Activated CD4-positive, CD25-positive, alpha-beta regulatory T cell (primary cell): Measurements from ENCODE around the gene METRNL.

Experiments
- DNase-seq, 4 experiments: peaks; one replicate each; lab custom pipeline; 2025; lab: John Stamatoyannopoulos, UW

Gene METRNL

GRCh38 chr17:83092931-83093330, 13.5 kb downstream of the METRNL start:
- no peak for DNase-seq

DNA sequence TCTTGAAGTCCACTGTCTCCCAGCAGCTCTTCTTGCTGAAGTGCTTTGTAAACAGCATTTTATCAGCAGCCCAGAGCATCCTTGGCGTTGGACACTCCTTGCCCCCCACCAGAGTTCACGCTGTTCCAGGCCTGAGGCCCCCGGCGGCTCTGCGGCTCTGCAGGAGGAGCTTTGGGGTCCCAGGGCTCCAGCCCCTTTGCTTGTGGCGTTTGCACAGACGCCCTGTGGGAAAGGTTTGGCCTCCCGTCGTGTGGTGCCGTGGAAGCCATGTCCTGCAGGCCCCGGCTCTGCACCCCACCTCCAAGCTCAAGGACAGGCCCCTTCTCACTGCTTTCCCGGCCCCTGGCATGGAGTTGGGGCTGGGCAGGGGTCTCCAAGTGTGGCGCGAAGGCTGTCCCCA, 14.1 kb downstream of the METRNL start:
- no peak for DNase-seq

- DNase-seq = no peak
Observed at GRCh38 chr17:83094291-83094690, 14.9 kb downstream of the METRNL start.

DNA sequence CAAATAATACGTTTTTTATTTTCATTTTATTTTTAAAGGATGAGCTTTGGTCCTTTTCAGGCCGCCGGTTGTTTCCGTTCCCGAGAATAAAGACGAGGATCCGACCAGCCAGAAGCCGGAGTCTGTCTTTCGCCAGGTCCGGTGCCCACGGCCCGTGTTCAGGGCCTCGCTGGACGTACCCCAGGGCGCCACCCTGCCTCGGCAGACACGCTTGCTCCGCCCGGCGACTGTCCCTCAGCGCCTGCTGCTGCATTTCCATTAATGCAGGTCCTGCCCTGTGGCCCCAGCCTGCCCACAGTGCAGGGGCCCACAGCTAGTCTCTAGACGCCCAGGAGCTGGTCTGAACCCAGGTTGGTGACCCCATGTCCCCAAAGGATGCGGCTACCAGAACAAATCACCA, 15.6 kb downstream of the METRNL start:
- no peak for DNase-seq

DNA sequence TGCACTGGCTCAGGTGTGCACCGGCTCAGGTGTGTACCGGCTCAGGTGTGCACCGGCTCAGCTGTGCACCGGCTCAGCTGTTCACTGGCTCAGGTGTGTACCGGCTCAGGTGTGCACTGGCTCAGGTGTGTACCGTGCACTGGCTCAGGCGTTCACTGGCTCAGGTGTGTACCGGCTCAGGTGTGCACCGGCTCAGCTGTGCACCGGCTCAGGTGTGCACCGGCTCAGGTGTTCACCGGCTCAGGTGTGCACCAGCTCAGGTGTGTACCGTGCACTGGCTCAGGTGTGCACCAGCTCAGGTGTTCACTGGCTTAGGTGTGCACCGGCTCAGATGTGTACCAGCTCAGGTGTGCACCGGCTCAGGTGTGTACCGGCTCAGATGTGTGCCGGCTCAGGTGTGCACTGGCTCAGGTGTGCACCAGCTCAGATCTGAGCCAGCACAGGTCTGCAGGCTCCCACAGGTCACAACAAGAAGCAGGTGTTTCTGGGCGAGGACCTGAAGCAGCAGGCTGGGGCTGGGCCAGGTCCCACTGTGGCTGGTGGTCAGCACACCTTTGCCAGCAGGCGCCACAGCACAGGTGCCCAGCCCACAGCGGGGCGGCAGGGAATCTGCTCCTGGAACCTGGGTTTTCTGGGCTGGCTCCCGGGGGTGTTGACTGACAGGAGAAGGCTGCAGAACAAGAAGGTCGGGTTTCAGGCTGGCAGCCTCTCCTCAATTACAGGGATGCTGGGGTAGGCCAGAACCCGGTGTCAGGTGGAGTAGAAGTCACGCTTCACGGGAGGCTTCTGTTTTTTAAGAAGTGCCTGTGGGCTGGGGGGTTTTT, 17.2 kb downstream of the METRNL start:
- no peak for DNase-seq

GRCh38 chr17:83097831-83098230, 18.4 kb downstream of the METRNL start:
- DNase-seq = no peak

DNA sequence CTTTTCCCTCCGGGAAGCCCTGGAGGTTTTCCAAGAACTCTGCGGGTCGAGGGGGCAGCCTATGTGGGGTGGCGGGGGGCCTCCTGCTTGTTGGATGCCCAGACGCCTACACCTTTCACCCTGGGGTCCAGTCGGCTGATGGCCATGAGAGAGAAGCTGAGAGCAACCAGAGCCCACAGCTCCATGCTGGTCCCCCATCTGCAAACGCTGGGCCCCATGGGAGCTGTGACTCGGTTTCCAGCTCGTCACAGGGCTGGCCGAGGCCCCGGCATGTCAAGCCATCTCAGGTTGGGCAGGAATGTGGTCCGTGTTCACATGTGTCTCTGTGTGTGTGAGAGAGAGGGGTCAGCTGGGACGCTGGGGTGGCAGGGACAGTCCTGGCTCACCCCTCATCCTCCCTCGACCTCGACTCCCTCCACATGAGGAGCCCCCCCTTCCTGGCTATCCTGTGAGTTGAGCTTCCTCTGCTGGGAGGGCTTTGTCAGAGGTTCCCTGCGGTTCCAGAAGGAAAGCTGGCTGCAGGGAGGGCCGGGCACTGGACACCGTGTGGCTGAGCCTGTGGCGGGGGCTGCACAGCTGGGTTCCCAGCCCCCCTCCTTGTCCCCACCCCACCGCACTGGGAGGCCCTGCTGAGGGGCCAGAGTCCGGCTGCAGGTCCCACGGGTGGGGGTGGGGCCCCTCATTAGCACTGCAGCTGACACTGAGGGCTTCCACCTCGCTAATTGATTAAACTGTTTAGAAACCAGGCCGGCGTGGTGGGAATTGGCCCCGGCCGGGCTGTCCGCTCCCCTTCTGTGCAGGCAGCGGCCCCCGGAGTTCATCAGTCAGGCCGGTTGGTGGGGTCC, 19.1 kb downstream of the METRNL start:
- no peak for DNase-seq

- DNase-seq = no peak
Observed at GRCh38 chr17:83099086-83099555, 19.7 kb downstream of the METRNL start.

- no peak for DNase-seq
Observed at GRCh38 chr17:83099570-83100181, 20.3 kb downstream of the METRNL start.

DNA sequence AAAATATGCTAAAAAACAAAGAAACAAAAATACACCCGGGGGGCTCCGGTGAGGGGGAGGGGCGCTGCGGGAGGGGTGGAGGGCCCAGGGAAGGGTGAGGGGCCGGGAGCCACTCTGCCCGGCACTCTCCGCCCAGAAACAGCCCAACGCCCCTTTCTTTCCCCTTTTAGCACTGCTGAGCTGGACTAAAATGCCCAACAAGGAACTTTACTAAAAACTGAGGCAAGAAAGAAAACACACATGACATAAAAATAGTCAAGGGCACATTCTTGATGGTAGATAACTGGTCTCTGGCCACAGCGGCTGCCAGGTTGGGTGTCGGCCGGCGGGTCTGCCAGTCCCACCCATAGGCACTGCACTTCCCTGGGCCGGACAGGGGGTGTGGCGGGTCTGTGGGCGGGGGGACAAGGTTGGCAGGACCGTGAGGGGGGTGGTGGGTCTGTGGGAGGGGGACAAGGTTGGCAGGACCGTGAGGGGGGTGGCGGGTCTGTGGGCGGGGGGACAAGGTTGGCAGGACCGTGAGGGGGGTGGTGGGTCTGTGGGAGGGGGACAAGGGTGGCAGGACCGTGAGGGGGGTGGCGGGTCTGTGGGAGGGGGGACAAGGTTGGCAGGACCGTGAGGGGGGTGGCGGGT, 20.9 kb downstream of the METRNL start:
- no peak for DNase-seq

GRCh38 chr17:83100853-83101391, 21.5 kb downstream of the METRNL start:
- DNase-seq = no peak

- DNase-seq = no peak
Observed at GRCh38 chr17:83101805-83102480, 22.5 kb downstream of the METRNL start.

DNA sequence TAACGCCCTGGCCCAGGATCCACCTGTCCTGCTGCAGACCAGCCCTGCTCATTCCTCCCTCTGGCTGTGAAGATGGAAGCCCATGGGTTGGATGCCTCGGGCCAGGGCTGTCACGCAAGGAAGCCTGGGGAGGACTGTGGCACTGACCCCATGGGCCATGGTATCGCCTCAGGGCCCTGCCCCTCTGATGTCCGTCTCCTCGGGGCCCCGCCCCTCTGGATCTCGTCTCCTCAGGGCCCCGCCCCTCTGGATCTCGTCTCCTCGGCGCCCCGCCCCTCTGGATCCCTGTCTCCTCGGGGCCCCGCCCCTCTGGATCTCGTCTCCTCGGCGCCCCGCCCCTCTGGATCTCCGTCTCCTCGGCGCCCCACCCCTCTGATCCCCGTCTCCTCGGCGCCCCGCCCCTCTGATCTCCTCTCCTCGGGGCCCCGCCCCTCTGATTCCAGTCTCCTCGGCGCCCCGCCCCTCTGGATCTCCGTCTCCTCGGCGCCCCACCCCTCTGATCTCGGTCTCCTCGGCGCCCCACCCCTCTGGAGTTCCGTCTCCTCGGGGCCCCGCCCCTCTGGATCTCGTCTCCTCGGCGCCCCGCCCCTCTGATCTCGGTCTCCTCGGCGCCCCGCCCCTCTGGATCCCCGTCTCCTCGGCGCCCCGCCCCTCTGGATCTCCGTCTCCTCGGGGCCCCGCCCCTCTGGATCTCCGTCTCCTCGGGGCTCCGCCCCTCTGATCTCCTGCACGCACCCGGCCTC, 24.0 kb downstream of the METRNL start:
- DNase-seq = peak in 3 of 4 experiments; percentile 28 to 35 (median 31)

DNA sequence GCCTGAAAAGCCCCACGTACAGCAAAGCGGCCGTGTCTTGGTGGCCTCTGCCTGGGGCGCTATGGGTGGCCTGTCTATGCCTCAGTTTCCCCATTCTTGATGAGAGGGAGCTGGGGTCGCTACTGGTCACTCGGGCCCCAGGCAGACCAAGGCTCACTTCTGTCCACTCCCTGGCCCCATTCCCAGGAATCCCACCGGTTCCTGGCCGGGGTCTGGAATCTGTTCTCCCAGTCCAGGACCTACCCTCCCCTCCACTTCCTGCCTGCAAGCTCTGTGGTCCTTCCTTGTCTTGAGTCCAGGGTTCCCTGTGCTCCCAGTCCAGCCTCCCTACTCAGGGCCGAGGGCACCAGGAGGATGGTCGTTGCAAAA, 24.5 kb downstream of the METRNL start:
- DNase-seq = no peak

DNA sequence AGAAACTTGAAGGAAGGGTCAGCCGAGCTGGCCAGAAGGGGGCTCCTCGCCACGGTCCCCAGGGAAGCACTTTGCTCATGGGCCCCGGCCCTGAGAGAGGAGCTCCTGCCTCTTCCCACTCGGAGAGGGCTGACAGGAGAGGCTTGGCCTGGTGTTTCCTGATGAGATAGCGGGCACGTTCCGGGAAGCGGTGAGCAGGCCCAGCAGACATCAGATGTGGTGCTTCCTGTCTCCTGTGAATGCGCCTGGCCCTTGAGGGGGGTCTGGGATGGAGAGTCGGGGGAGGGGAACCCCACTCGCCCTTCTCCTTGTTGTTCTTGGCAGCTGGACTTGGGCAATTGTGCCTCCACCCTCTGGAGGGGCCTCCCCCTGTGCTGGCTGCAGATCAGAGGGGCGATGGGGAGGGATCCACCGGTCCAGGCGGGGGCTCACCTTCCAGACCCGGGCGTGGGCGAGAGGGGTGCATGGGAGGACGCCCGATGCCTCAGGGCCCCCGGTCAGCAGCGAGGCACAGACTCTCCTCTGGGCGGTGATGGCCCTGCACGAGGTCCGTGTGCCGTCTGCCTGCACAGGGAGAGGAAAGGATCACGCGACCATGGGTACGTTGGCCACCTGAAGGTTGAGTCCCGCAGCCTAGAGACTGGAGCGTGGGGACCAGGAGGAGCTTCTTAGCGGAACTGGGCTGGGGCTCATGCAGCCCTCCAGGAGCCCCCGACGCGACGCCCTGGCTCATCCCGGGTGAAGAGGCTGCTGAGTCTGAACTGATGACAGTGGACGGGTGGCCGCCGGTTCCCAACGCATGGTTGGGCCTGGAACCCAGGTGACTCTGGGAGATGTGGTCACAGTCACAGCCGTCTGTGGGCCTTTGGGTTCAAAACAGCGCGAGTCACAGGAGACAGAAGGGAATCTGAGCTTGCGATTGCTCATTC, 25.4 kb downstream of the METRNL start:
- no peak for DNase-seq

DNA sequence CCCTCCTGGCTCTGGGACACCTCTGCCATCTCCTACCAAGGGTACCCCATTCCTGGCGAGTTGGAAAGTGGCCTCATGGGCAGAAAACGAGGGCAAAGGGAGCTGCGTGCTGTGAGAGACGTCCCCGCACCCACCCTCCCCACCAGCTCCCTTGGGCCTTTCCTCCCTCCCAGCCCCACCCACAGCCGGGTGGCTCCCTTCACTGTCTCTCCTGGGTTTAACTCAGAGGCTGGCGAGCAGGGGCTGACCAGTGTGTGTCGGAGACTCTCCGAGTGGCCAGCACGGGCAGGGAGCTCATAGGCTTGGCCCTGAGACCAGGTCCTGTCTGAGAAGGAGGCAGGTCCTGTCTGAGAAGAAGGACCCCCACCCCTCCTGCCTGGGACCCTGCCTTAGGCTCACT, 26.1 kb downstream of the METRNL start:
- no peak for DNase-seq

GRCh38 chr17:83106056-83106588, 26.7 kb downstream of the METRNL start:
- DNase-seq = no peak

DNA sequence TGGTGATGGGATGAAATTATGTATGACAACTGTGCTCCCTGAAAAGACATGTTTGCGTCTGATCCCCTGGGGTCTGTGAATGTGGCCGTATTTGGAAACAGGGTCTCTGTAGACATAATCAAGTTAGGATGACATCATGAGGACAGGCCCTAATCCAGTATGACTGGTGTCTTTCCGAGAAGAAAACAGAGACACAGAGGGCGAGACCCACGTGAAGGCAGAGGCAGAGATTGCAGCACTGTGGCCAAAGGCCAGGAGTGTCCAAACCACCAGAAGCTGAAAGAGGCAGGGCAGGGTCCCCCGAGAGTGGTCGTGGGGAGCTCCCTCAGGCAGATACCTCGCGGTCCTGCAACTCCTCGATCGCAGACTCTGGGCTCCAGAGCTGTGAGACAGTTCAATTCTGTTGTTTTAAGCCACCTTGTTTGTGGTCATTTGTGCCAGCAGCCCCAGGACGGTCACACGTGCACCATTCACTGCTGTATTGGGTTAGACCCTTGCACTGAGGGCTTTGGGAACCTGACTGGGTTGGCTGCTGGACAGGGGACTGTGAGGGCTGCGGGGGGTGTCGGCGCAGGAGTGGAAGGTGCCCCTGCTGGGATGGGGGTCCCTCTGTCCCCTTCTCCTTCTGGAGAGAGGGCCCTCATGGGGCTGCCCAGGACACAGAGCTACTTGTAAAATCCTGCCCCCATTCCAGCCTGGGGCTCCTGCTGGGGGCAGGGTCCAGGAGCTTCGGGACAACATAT, 27.7 kb downstream of the METRNL start:
- DNase-seq = no peak

GRCh38 chr17:83107656-83108048, 28.2 kb downstream of the METRNL start:
- no peak for DNase-seq
